HG03095 (cell line): ENCODE data around the gene SLC6A18.

Experiments
- ATAC-seq: cut with Tn5 transposase; IDR thresholded peaks from one replicate; pipeline ENCODE4 v1.9.1; 2021; ENCODE audit warnings: moderate library complexity; ENCODE audit not compliant: unreplicated experiment

SLC6A18 gene

GRCh38 chr5:1202026-1202797 is 23.0 kb upstream of the SLC6A18 start:
- ATAC-seq = no peak

GRCh38 chr5:1202798-1203185 is 22.4 kb upstream of the SLC6A18 start:
- no peak for ATAC-seq

GRCh38 chr5:1203311-1203967 is 21.7 kb upstream of the SLC6A18 start:
- no peak for ATAC-seq

- no peak for ATAC-seq
These were observed 21.1 kb upstream of the SLC6A18 start for GRCh38 chr5:1203968-1204692.

GRCh38 chr5:1204693-1205242 is 20.4 kb upstream of the SLC6A18 start:
- no peak for ATAC-seq

GRCh38 chr5:1205255-1206180 is 19.7 kb upstream of the SLC6A18 start:
- no peak for ATAC-seq

- ATAC-seq = no peak
These were observed 18.4 kb upstream of the SLC6A18 start for GRCh38 chr5:1206521-1207412.

GRCh38 chr5:1207555-1207954 is 17.6 kb upstream of the SLC6A18 start:
- ATAC-seq = no peak

- no peak for ATAC-seq
These were observed 16.9 kb upstream of the SLC6A18 start for GRCh38 chr5:1208221-1208742.

GRCh38 chr5:1208743-1209488 is 16.3 kb upstream of the SLC6A18 start:
- ATAC-seq = no peak

- no peak for ATAC-seq
These were observed 15.7 kb upstream of the SLC6A18 start for GRCh38 chr5:1209489-1209852.

GRCh38 chr5:1209896-1210776 is 15.0 kb upstream of the SLC6A18 start:
- no peak for ATAC-seq

- no peak for ATAC-seq
These were observed 14.3 kb upstream of the SLC6A18 start for GRCh38 chr5:1210832-1211251.

GRCh38 chr5:1211701-1212100 is 13.5 kb upstream of the SLC6A18 start:
- no peak for ATAC-seq

GRCh38 chr5:1212271-1212670 is 12.9 kb upstream of the SLC6A18 start:
- ATAC-seq = no peak

GRCh38 chr5:1212881-1213280 is 12.3 kb upstream of the SLC6A18 start:
- ATAC-seq = no peak

- no peak for ATAC-seq
These were observed 11.5 kb upstream of the SLC6A18 start for GRCh38 chr5:1213508-1214162.
